ENCODE measurements around the gene SSR2. TPM values are rescaled to one million over a fixed set of nuclear protein-coding genes. Genes with fewer than 3 reads are reported as not detected.
"Not testable (repeated sequence)": the region's sequence is repeated elsewhere in the genome, so short reads cannot be mapped to it uniquely, and the experiment has no call there.

The SSR2 gene
- total RNA-seq, 1 donor from 2014 or later: 282 TPM

DNA sequence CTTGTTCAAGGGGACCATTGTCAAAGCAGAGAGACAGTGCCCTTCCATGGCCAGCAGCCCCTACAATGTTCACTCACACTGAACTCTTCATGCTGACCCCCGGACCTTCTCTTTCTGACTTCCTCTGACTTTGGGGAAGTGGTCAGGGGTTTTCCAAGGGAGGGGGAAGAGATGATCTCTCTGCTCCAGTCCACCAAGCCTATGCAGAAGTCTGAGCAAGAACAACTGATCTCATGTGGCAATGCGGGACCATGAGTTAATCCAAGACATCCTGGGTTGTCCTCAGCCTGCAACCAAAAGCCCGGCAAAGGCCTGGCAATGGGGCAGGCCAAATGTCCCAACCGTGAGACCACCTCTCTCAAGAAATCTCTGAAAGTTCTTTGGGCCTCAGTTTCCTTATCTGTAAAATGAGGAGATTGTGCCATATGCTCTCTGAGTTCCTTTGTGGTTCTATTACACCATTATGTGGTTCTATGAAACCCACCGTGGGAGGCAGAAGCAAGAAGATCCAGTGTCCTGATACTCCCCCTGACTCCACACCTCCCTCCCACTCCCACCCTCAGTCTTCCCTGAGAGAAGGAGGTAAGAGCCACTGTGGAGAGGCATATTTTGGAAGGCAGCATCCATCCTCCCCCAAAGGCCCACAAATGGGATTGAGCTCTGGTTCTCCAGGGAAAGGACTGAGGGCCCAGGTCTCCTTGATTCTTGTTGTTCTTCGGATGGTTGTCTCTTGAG, 30.6 kb downstream of the SSR2 start:
- DNase-seq (ENCODE audit: low spot score in 2 of 2, unreplicated experiment in 2 of 2): no peak
- Mint-ChIP-seq H3K27me3 (ENCODE audit: low read depth) (no peaks in the 10 kb centered on the region), H3K4me3 (no peak overlapping the region), H3K9me3 (no peaks in the 10 kb centered on the region), H3K27ac (no peak overlapping the region), H3K36me3 (no peaks in the 10 kb centered on the region), H3K4me1 (no peaks in the 10 kb centered on the region)
- TF ChIP-seq, protein P1, sequence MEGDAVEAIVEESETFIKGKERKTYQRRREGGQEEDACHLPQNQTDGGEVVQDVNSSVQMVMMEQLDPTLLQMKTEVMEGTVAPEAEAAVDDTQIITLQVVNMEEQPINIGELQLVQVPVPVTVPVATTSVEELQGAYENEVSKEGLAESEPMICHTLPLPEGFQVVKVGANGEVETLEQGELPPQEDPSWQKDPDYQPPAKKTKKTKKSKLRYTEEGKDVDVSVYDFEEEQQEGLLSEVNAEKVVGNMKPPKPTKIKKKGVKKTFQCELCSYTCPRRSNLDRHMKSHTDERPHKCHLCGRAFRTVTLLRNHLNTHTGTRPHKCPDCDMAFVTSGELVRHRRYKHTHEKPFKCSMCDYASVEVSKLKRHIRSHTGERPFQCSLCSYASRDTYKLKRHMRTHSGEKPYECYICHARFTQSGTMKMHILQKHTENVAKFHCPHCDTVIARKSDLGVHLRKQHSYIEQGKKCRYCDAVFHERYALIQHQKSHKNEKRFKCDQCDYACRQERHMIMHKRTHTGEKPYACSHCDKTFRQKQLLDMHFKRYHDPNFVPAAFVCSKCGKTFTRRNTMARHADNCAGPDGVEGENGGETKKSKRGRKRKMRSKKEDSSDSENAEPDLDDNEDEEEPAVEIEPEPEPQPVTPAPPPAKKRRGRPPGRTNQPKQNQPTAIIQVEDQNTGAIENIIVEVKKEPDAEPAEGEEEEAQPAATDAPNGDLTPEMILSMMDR (IDR thresholded peaks at IDR 0.05; ENCODE audit: unreplicated experiment): no peak

DNA sequence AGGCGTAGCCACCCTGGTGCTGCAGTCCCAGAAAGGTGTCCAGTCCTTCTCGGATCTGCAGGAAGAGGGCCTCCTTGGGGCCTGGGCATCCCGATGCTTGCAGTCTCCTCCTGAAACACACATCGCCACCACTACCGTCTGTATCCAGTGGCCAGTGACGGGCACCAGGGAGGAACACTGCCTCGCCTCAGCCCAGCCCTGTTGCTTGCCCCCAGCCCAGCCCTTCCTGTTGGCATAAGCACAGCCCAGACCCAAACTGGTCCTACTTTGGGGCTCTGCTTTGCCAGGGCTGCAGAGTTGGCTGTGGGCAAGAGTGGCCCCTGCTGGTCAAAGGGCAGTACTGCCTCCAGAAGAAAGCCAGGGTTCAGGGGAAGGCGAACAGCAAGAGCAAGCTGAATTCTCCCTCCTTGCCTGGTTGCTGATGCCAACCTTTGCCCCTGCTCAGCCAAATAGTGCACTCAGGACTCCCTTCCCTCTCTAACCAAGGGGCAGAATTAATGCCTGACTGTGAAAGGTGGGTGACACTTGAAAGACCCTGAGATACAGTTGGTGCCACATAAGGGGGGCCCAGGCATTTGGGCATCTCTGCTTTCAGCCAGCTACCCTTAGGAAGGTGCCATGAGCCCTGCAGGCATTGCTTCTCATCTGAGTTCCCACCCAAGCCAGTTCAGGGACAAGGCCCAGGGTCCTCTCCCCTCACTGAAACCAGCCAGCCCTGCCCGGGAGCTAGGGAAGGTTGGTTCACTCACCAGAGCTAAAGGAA, 31.3 kb downstream of the SSR2 start:
- Mint-ChIP-seq H3K9me3 (no peaks in the 10 kb centered on the region), H3K27me3 (ENCODE audit: low read depth) (no peaks in the 10 kb centered on the region), H3K4me3 (no peak overlapping the region), H3K36me3 (no peaks in the 10 kb centered on the region), H3K27ac (no peak overlapping the region), H3K4me1 (peaks cover 3% of the 10 kb centered on the region)
- TF ChIP-seq, protein P1 (IDR thresholded peaks at IDR 0.05; ENCODE audit: unreplicated experiment): peak; percentile 96
- DNase-seq (ENCODE audit: low spot score in 2 of 2, unreplicated experiment in 2 of 2): peak in 1 of 2 experiments; percentile 81

DNA sequence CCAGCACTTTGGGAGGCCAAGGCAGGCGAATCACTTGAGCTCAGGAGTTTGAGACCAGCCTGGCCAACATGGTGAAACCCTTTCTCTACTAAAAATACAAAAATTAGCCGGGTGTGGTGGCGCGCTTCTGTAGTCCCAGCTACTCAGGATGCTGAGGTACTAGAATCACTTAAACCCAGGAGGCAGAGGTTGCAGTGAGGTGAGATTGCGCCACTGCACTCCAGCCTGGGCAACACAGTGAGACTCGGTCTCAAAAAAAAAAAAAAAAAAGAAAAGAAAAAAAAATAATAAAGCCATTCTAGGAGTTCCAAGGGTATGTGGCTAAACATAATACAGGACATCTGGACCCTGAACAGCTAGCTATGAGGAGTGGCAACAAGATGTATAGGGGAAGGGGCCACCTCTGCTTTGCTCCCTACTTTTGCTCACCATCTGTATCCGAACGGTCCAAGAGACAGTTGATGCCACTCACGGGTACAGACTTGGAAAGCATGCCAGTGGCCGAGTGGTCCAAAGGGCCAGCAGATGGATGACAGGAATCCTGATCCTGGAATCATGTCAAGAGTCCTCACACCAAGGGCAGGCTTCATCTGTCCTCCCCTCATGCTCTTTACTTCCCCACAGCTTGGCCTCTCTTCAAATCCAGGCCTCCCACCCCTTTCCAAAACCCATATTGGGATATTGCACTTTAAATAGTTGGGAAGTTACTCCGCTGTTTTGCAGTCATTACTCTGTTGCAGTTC, 35.7 kb downstream of the SSR2 start:
- peaks cover 33% of the 10 kb centered on the region for H3K4me1 Mint-ChIP-seq
- not testable (repeated sequence) for H3K27me3 Mint-ChIP-seq (ENCODE audit: low read depth); H3K27ac Mint-ChIP-seq; H3K4me3 Mint-ChIP-seq; H3K9me3 Mint-ChIP-seq; H3K36me3 Mint-ChIP-seq; DNase-seq (ENCODE audit: low spot score in 2 of 2, unreplicated experiment in 2 of 2)

DNA sequence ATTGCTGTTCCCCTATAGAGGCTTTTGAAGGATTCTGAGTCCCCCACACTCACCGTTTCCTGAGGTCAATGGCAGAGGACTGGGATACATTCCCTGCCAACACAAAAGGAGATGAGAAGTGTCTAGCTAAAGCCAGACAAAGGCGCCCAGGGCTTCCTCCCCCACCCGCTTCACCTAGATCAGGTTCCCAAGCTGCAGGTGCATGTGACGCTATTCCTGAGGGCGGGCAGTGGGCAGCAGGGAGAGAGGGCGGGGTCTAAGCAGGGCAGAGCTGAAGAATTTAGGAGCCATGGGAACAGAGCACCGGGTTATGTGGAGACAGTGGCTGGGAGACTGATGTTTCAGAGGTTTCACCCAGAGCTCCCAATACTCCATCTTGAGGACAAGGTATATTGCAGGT, 36.4 kb downstream of the SSR2 start:
- TF ChIP-seq, protein P1 (IDR thresholded peaks at IDR 0.05; ENCODE audit: unreplicated experiment): no peak
- Mint-ChIP-seq H3K9me3 (no peaks in the 10 kb centered on the region), H3K4me1 (peaks cover 41% of the 10 kb centered on the region), H3K27ac (peak overlapping the region; percentile 71), H3K27me3 (ENCODE audit: low read depth) (no peaks in the 10 kb centered on the region), H3K4me3 (no peak overlapping the region), H3K36me3 (no peaks in the 10 kb centered on the region)
- DNase-seq (ENCODE audit: low spot score in 2 of 2, unreplicated experiment in 2 of 2): no peak

DNA sequence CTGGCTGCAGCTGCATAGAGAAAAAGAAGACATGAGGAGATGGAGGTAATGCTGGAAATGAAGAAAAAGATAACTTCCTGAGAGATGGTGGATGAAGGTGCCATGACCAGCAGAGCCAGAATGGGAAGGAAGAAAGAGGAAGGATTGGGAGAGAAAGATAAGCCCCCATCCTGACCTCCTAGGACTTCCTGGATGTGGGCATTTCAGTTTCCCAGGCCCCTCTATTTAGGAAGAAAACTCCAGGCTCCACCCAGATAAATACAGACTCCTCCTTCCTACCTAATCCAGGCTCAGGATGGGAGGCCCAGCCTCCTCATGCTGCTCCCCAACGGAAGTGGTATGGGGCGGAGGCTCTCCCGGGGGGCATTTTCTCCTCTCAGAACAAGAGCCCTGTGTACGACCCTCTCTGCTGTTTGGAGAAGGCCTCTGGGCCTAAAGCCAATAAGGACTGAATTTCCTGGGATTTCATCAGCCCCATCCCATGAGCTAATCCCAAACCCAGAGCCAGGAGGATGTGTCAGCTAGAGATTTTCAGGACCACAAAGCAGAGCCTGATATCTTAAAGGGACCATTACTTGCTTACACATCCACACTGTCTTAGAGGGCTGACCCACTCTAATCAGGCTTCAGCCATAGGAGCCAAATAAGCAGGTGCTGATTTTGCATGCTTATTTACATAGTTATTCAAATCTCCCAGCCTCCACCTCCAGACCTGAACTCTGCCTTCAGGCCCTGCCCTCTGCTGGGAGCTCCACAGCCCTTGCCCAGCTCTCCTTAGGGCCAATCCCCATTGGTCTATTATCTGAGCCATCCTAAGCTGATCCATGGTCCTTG, 37.3 kb downstream of the SSR2 start:
- no peaks in the 10 kb centered on the region for H3K9me3 Mint-ChIP-seq
- no peak for DNase-seq (ENCODE audit: low spot score in 2 of 2, unreplicated experiment in 2 of 2)
- H3K27ac Mint-ChIP-seq: peak overlapping the region; percentile 81
- H3K36me3 Mint-ChIP-seq: no peaks in the 10 kb centered on the region
- TF ChIP-seq, protein P1 (IDR thresholded peaks at IDR 0.05; ENCODE audit: unreplicated experiment): no peak
- H3K4me1 Mint-ChIP-seq: peaks cover 44% of the 10 kb centered on the region
- H3K4me3 Mint-ChIP-seq: peak overlapping the region; percentile 43
- H3K27me3 Mint-ChIP-seq (ENCODE audit: low read depth): no peaks in the 10 kb centered on the region

All from mesothelial cell of epicardium (in vitro differentiated cells).